Psoas muscle (tissue), 8 donors: ENCODE data around the gene KCTD17. TPM values are rescaled to one million over a fixed set of nuclear protein-coding genes. Genes with fewer than 3 reads are reported as not detected.

ENCODE experiments used
- ATAC-seq, 4 donors: fragments of 200-7000 bp; cut with Tn5 transposase; one replicate each; pipeline ENCODE4 v1.9.1; 2020; ENCODE audit warnings: moderate library complexity in 3 of 4, mild to moderate bottlenecking in 2 of 4
- DNase-seq, 2 donors: peaks; one replicate each; pipeline ENCODE4 v3.0.0-alpha.2; 2020
- H3K27ac ChIP-seq: fragments of 200-600 bp; one replicate; pipeline ENCODE4 v1.8.0; 2022
- H3K27me3 ChIP-seq, 3 donors: fragments of 200-600 bp in 1 of 3; one replicate each; pipeline versions ENCODE4 v1.6.1 to v1.8.0; 2013 to 2022; ENCODE audit warnings: low read length in 2 of 3, mild to moderate bottlenecking in 2 of 3, moderate library complexity in 1 of 3; ENCODE audit not compliant: insufficient read depth in 3 of 3
- H3K36me3 ChIP-seq, 2 donors: fragments of 200-600 bp in 1 of 2; one replicate each; pipeline versions ENCODE4 v1.6.1 to v1.8.0; 2013 to 2022; ENCODE audit warnings: low read depth in 1 of 2, mild to moderate bottlenecking in 1 of 2, moderate library complexity in 1 of 2; ENCODE audit not compliant: insufficient read depth in 1 of 2
- H3K4me1 ChIP-seq: fragments of 200-600 bp; one replicate; pipeline ENCODE4 v1.8.0; 2022
- H3K4me3 ChIP-seq: fragments of 200-600 bp; one replicate; pipeline ENCODE4 v1.8.0; 2022; ENCODE audit warnings: mild to moderate bottlenecking
- H3K9me3 ChIP-seq: fragments of 200-600 bp; one replicate; pipeline ENCODE4 v1.8.0; 2022
- CTCF ChIP-seq: fragments of 200-600 bp; IDR thresholded peaks from one replicate; pipeline ENCODE4 v1.8.0; 2022; ENCODE audit warnings: antibody characterized with exemption
- WGBS, 3 donors: extraction: QIAGEN DNeasy Blood & Tissue Kit; methylation state at CpG; one replicate each; pipeline versions ENCODE4 v1.1.6 to v1.1.7; 2013; 5-methylcytosine and 5-hydroxymethylcytosine counted together
- intact Hi-C, 2 donors: fragments of 100-400 bp; cut with DNase I; formaldehyde crosslinking; loops; one replicate each; pipeline versions ENCODE4 v1.11.0 to v1.14.2; 2022
- polyA plus RNA-seq, 3 donors: library from polyadenylated mRNA; stranded (reverse); fragments of 200-250 nt; gene quantifications; one replicate each; pipeline ENCODE4 v1.2.3, GENCODE V29; 2013
- total RNA-seq, 4 donors: library from RNA; stranded (reverse); fragmentation: NEBNext Ultra II Directional in 2 of 4; extraction: Animal tissue kit (Norgen Biotek cat#: 25700) in 2 of 4; gene quantifications; one replicate each; pipeline versions ENCODE4 v1.2.1 to v1.2.4, GENCODE V29; 2021 to 2023
- donor health status: healthy with polysubstance abuse.
- donor health status: DM: no; HTN: no; CAD: no; lungs with moderate emphysema.
- donor health status: Bipolar disorder and iron deficiency.
- donor health status: healthy.
- donor health status: DM: yes; HTN: yes; CAD: no.
- donor health status: DM: no; HTN: no; CAD: no.
- donor health status: DM: no; HTN: no; CAD: no.
- donor health status: DM: yes; HTN: yes; CAD: no.

KCTD17 gene
- total and polyA plus RNA-seq, 7 donors = 1.5 to 3.4 (median 1.8) TPM

- no peak for ATAC-seq
- Histone ChIP-seq H3K27ac (peak overlapping the region; percentile 5), H3K27me3 (no peaks in the 10 kb centered on the region), H3K36me3 (peaks cover 0 to 27% of the 10 kb centered on the region in 2 donors), H3K4me1 (peaks cover 40% of the 10 kb centered on the region), H3K9me3 (no peaks in the 10 kb centered on the region), H3K4me3 (no peak overlapping the region)
- intact Hi-C loops = no loop called here
- WGBS, 3 donors = 55 to 71% (median 62%) methylated on average over 12 to 13 of the region's 13 CpGs
- TF ChIP-seq CTCF = peak; percentile 57
- DNase-seq = peak; percentile 50 to 68
Measured at GRCh38 chr22:37021710-37022482, 29.6 kb upstream of the KCTD17 start.

GRCh38 chr22:37022483-37023337, 28.8 kb upstream of the KCTD17 start:
- Histone ChIP-seq H3K27me3 (no peaks in the 10 kb centered on the region), H3K4me3 (no peak overlapping the region), H3K36me3 (peaks cover 0 to 35% of the 10 kb centered on the region in 2 donors), H3K27ac (peak overlapping the region; percentile 5), H3K4me1 (peaks cover 34% of the 10 kb centered on the region), H3K9me3 (no peaks in the 10 kb centered on the region)
- DNase-seq (no peak), ATAC-seq (no peak)
- WGBS, 3 donors = 63 to 70% (median 66%) methylated on average over 16 of the region's 16 CpGs
- TF ChIP-seq CTCF = no peak
- intact Hi-C loops = no loop called here

- TF ChIP-seq CTCF = no peak
- no peak overlapping the region for H3K4me3 ChIP-seq
- peaks cover 24% of the 10 kb centered on the region for H3K4me1 ChIP-seq
- no peak overlapping the region for H3K27ac ChIP-seq
- no peaks in the 10 kb centered on the region for H3K9me3 ChIP-seq
- H3K27me3 ChIP-seq = no peaks in the 10 kb centered on the region
- intact Hi-C loops = no loop called here
- DNase-seq = no peak
- 92 to 94% (median 93%) methylated on average over 33 to 34 of the region's 34 CpGs for WGBS, 3 donors
- peaks cover 0 to 43% of the 10 kb centered on the region in 2 donors for H3K36me3 ChIP-seq
- no peak for ATAC-seq
Measured at GRCh38 chr22:37023743-37024338, 27.7 kb upstream of the KCTD17 start.

- Histone ChIP-seq H3K4me3 (no peak overlapping the region), H3K27ac (no peak overlapping the region), H3K9me3 (no peaks in the 10 kb centered on the region), H3K36me3 (peaks cover 0 to 50% of the 10 kb centered on the region in 2 donors), H3K27me3 (no peaks in the 10 kb centered on the region), H3K4me1 (peaks cover 24% of the 10 kb centered on the region)
- ATAC-seq (no peak), DNase-seq (no peak)
- WGBS, 3 donors = 93 to 94% (median 93%) methylated on average over 65 to 71 of the region's 71 CpGs
- TF ChIP-seq CTCF = no peak
- intact Hi-C loops = no loop called here
Measured at GRCh38 chr22:37024339-37025157, 27.0 kb upstream of the KCTD17 start.
